HCT116 (cell line): ENCODE measurements around the gene ADCK2. TPM values are rescaled to one million over a fixed set of nuclear protein-coding genes. Genes with fewer than 3 reads are reported as not detected.

Experiments
- ATAC-seq: fragments of 200-7000 bp; cut with Tn5 transposase; 2 replicates; pipeline ENCODE4 v1.9.1; 2020; ENCODE audit warnings: mild to moderate bottlenecking, moderate library complexity
- BruUV-seq: library from RNA; stranded (reverse); fragments of 400-500 nt; replicated peaks from 2 replicates; lab custom pipeline; 2021; lab: Mats Ljungman, UMichigan
- CTCF ChIA-PET: fragments of 300-600 bp; sonication (Branson Sonifier 250); formaldehyde crosslinking; loops from one replicate; lab custom pipeline; 2021; ENCODE audit warnings: antibody characterized with exemption; lab: Charles Lee
- POLR2A ChIA-PET: fragments of 300-600, 350-600 bp; sonication (Branson Sonifier 250); formaldehyde crosslinking; loops from one replicate; lab custom pipeline; 2021; ENCODE audit warnings: antibody characterized with exemption; lab: Charles Lee
- RAD21 ChIA-PET, 2 experiments: fragments of 300-600 bp; sonication (Branson Sonifier 250); formaldehyde crosslinking; loops; one replicate each; lab custom pipeline; 2023; ENCODE audit warnings: low total read pairs in 2 of 2; ENCODE audit not compliant: uncharacterized antibody in 2 of 2, unreplicated experiment in 2 of 2, low non-redundant PET in 1 of 2; lab: Charles Lee
- DNase-seq: peaks from one replicate; pipeline ENCODE4 v3.0.0-alpha.2; 2010; ENCODE audit warnings: low read depth, low spot score
- H2AFZ ChIP-seq: fragments of 200-600 bp; shearing (Covaris generic), sonication (generic); 2 replicates; pipeline ENCODE4 v1.6.1; 2017; ENCODE audit warnings: low read depth, mixed run types, mixed read lengths, antibody characterized with exemption, low read length; ENCODE audit not compliant: poor library complexity, severe bottlenecking
- H3K27ac ChIP-seq: 2 replicates; pipeline ENCODE4 v1.5.1; 2012; ENCODE audit warnings: low read depth, low read length
- H3K27me3 ChIP-seq: fragments of 200-600 bp; sonication (generic); 2 replicates; pipeline ENCODE4 v1.6.1; 2016; ENCODE audit warnings: mixed run types, low read length, mixed read lengths; ENCODE audit not compliant: insufficient read depth
- H3K36me3 ChIP-seq, 2 experiments: fragments of 200-500 bp in 1 of 2; fragments of 200-600 bp in 1 of 2; sonication (Bioruptor generic) in 1 of 2; sonication (generic) in 1 of 2; 2 replicates each; pipeline versions ENCODE4 v1.5.1 to v1.6.1; 2014 to 2016; ENCODE audit warnings: low read length in 2 of 2, inconsistent platforms in 1 of 2, mixed read lengths in 1 of 2, mixed run types in 1 of 2; ENCODE audit not compliant: insufficient read depth in 2 of 2, control insufficient read depth in 1 of 2
- H3K4me1 ChIP-seq, 2 experiments: fragments of 200-600 bp in 1 of 2; sonication (generic) in 1 of 2; 2 replicates each; pipeline versions ENCODE4 v1.5.1 to v1.6.1; 2012 to 2017; ENCODE audit warnings: low read length in 2 of 2, inconsistent platforms in 1 of 2, mild to moderate bottlenecking in 1 of 2, mixed read lengths in 1 of 2, mixed run types in 1 of 2, moderate library complexity in 1 of 2; ENCODE audit not compliant: insufficient read depth in 2 of 2, control insufficient read depth in 1 of 2
- H3K4me2 ChIP-seq: fragments of 200-600 bp; sonication (generic); 2 replicates; pipeline ENCODE4 v1.6.1; 2017; ENCODE audit warnings: mixed run types, low read length, mixed read lengths
- H3K4me3 ChIP-seq, 2 experiments: fragments of 200-600 bp in 1 of 2; sonication (generic) in 1 of 2; replicated peaks in 1 of 2; 2 replicates each; pipeline ENCODE4 v1.5.1; 2011 to 2016; ENCODE audit warnings: low read length in 2 of 2, control low read depth in 1 of 2, low read depth in 1 of 2, mild to moderate bottlenecking in 1 of 2, mixed read lengths in 1 of 2, mixed run types in 1 of 2
- H3K79me2 ChIP-seq: fragments of 200-600 bp; sonication (generic); 2 replicates; pipeline ENCODE4 v1.6.1; 2017; ENCODE audit warnings: mild to moderate bottlenecking, mixed run types, low read length, moderate library complexity, mixed read lengths; ENCODE audit not compliant: insufficient read depth
- H3K9ac ChIP-seq: fragments of 200-600 bp; sonication (generic); 2 replicates; pipeline ENCODE4 v1.6.1; 2016; ENCODE audit warnings: low read length, mixed read lengths
- H3K9me2 ChIP-seq: fragments of 200-600 bp; sonication (generic), shearing (Covaris generic); 2 replicates; pipeline ENCODE4 v1.6.1; 2017; ENCODE audit warnings: mixed run types, mild to moderate bottlenecking, moderate library complexity; ENCODE audit not compliant: insufficient read depth
- H3K9me3 ChIP-seq, 2 experiments: fragments of 200-500 bp in 1 of 2; fragments of 200-600 bp in 1 of 2; sonication (Bioruptor generic) in 1 of 2; sonication (generic) in 1 of 2; 2 replicates each; pipeline ENCODE4 v1.6.1; 2014 to 2017; ENCODE audit warnings: low read length in 2 of 2, mixed read lengths in 2 of 2, inconsistent platforms in 1 of 2, low read depth in 1 of 2, mild to moderate bottlenecking in 1 of 2, mixed run types in 1 of 2, moderate library complexity in 1 of 2; ENCODE audit not compliant: control insufficient read depth in 1 of 2, insufficient read depth in 1 of 2
- H4K20me1 ChIP-seq: fragments of 200-600 bp; sonication (generic), shearing (Covaris generic); 2 replicates; pipeline ENCODE4 v1.6.1; 2017; ENCODE audit warnings: mixed run types, mild to moderate bottlenecking, moderate library complexity; ENCODE audit not compliant: insufficient read depth
- ATF3 ChIP-seq: IDR thresholded peaks from 2 replicates; pipeline ENCODE4 v1.6.1; 2012
- CEBPB ChIP-seq: IDR thresholded peaks from 2 replicates; pipeline ENCODE4 v1.6.1; 2012; ENCODE audit warnings: low read depth
- ELF1 ChIP-seq: IDR thresholded peaks from 2 replicates; pipeline ENCODE4 v1.6.1; 2012; ENCODE audit warnings: low read depth, borderline replicate concordance
- EZH2phosphoT487 ChIP-seq: fragments of 200-600 bp; IDR thresholded peaks from 2 replicates; pipeline ENCODE4 v1.6.1; 2018; ENCODE audit warnings: antibody characterized with exemption, borderline replicate concordance
- FOSL1 ChIP-seq: IDR thresholded peaks from 2 replicates; pipeline ENCODE4 v1.6.1; 2012; ENCODE audit warnings: low read depth
- JUND ChIP-seq: IDR thresholded peaks from 2 replicates; pipeline ENCODE4 v1.6.1; 2012
- POLR2A ChIP-seq: IDR thresholded peaks from 2 replicates; pipeline ENCODE4 v1.7.0; 2011; ENCODE audit warnings: borderline replicate concordance; ENCODE audit not compliant: insufficient read depth, insufficient read length; ENCODE audit errors: extremely low read depth
- SRF ChIP-seq: IDR thresholded peaks from 2 replicates; pipeline ENCODE4 v1.6.1; 2012; ENCODE audit warnings: low read depth
- TCF7L2 ChIP-seq: IDR thresholded peaks from 2 replicates; pipeline ENCODE4 v1.7.0; 2011; ENCODE audit warnings: borderline replicate concordance, inconsistent platforms; ENCODE audit not compliant: insufficient read depth, insufficient read length; ENCODE audit errors: extremely low read depth
- ZNF274 ChIP-seq: fragments of 200-500 bp; sonication (Bioruptor generic); IDR thresholded peaks from 2 replicates; pipeline ENCODE4 v1.6.1; 2014; ENCODE audit warnings: mild to moderate bottlenecking, low read depth, low read length, inconsistent platforms
- intact Hi-C: fragments of 100-400 bp; cut with micrococcal nuclease; formaldehyde crosslinking; loops from 2 replicates; pipeline ENCODE4 v1.10.0; 2022
- total RNA-seq: library from RNA; stranded (reverse); gene quantifications from one replicate; pipeline ENCODE4 v1.2.1, GENCODE V29; 2021; ENCODE audit not compliant: unreplicated experiment
- TF ChIP-seq, protein P1 (sequence below): IDR thresholded peaks from 2 replicates; pipeline ENCODE4 v1.6.1; 2012; ENCODE audit warnings: low read depth

Gene ADCK2
- total RNA-seq, 1 experiment from 2014 or later: 16.9 TPM

DNA sequence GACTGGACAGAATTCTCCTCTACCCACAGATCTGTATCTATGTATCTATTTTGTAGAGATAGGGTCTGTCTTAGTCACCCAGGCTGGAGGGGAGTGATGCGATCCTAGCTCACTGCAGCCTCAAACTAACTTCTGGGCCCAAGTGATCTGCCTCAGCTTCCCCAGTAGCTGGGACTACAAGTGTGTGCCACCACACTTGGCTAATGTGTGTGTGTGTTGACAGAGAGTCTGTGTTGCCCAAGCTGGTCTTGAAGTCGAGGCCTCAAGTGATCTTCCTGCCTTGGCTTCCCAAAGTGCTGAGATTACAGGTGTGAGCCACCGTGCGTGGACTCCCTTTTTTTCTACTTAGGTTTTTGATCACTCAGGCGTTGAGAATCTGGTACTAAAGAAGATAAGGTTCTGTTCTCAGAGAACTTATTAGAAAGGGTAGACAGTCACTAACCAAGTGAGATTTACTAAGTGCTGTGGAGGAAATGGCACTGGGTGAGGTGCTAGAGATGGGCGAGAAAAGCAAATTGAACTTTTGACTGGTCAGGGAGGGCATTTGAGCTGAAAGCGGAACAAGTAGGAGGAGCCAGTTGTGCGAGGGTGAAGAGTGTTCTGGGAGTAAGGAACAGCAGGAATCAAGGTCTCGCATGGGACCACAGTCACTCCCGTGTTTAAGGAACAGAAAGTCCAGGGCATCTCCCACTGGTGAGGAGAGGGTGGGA, 41.7 kb downstream of the ADCK2 start (continued):
- TF ChIP-seq, protein P1, sequence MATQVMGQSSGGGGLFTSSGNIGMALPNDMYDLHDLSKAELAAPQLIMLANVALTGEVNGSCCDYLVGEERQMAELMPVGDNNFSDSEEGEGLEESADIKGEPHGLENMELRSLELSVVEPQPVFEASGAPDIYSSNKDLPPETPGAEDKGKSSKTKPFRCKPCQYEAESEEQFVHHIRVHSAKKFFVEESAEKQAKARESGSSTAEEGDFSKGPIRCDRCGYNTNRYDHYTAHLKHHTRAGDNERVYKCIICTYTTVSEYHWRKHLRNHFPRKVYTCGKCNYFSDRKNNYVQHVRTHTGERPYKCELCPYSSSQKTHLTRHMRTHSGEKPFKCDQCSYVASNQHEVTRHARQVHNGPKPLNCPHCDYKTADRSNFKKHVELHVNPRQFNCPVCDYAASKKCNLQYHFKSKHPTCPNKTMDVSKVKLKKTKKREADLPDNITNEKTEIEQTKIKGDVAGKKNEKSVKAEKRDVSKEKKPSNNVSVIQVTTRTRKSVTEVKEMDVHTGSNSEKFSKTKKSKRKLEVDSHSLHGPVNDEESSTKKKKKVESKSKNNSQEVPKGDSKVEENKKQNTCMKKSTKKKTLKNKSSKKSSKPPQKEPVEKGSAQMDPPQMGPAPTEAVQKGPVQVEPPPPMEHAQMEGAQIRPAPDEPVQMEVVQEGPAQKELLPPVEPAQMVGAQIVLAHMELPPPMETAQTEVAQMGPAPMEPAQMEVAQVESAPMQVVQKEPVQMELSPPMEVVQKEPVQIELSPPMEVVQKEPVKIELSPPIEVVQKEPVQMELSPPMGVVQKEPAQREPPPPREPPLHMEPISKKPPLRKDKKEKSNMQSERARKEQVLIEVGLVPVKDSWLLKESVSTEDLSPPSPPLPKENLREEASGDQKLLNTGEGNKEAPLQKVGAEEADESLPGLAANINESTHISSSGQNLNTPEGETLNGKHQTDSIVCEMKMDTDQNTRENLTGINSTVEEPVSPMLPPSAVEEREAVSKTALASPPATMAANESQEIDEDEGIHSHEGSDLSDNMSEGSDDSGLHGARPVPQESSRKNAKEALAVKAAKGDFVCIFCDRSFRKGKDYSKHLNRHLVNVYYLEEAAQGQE: no peak
- TF ChIP-seq ZNF274: no peak
- no peak for TF ChIP-seq ELF1
- TF ChIP-seq CEBPB: no peak

GRCh38 chr7:140719721-140720120, 47.0 kb downstream of the ADCK2 start:
- no peaks in the 10 kb centered on the region for H3K27me3 ChIP-seq
- H3K4me1 ChIP-seq: no peaks in the 10 kb centered on the region
- DNase-seq: no peak
- no peak overlapping the region for H3K27ac ChIP-seq
- RAD21 ChIA-PET: no interaction called here
- H3K4me2 ChIP-seq: no peak overlapping the region
- CTCF ChIA-PET: no interaction called here
- intact Hi-C loops: no loop called here
- no peak overlapping the region for H3K9ac ChIP-seq
- H2AFZ ChIP-seq: no peak overlapping the region
- H3K36me3 ChIP-seq: no peaks in the 10 kb centered on the region
- TF ChIP-seq ZNF274 (no peak), TCF7L2 (no peak), POLR2A (no peak), JUND (no peak), ELF1 (no peak), FOSL1 (no peak), SRF (no peak), EZH2phosphoT487 (no peak), ATF3 (no peak)
- no peaks in the 10 kb centered on the region for H3K9me3 ChIP-seq
- no peaks in the 10 kb centered on the region for H4K20me1 ChIP-seq
- POLR2A ChIA-PET: no interaction called here
- no peak overlapping the region for H3K4me3 ChIP-seq
- ATAC-seq: no peak
- BruUV-seq: no TSS peak
- H3K79me2 ChIP-seq: no peaks in the 10 kb centered on the region
- no peaks in the 10 kb centered on the region for H3K9me2 ChIP-seq
